Activated naive CD4-positive, alpha-beta T cell treated with anti-CD3 and anti-CD28 coated beads for 36 hours (primary cell): ENCODE measurements around the gene ZNF541. TPM values are rescaled to one million over a fixed set of nuclear protein-coding genes. Genes with fewer than 3 reads are reported as not detected.

Source experiments
- CTCF ChIA-PET: fragments of 350-600 bp; sonication (Branson Sonifier 250); formaldehyde crosslinking; loops from one replicate; lab custom pipeline; 2021; ENCODE audit warnings: antibody characterized with exemption; lab: Charles Lee
- DNase-seq: peaks from one replicate; pipeline ENCODE4 v3.0.0-alpha.2; 2020
- H3K27ac Mint-ChIP-seq: one replicate; pipeline ENCODE4 v1.8.0; 2021; ENCODE audit warnings: mild to moderate bottlenecking, mixed read lengths
- H3K27me3 Mint-ChIP-seq: one replicate; pipeline ENCODE4 v1.8.0; 2021; ENCODE audit warnings: low read depth, mixed read lengths
- H3K36me3 Mint-ChIP-seq: one replicate; pipeline ENCODE4 v1.8.0; 2021; ENCODE audit warnings: low read depth, mixed read lengths
- H3K4me1 Mint-ChIP-seq: one replicate; pipeline ENCODE4 v1.8.0; 2021; ENCODE audit warnings: low read depth, mixed read lengths
- H3K4me3 Mint-ChIP-seq: one replicate; pipeline ENCODE4 v1.8.0; 2021; ENCODE audit warnings: mild to moderate bottlenecking, moderate library complexity, mixed read lengths
- H3K9me3 Mint-ChIP-seq: one replicate; pipeline ENCODE4 v1.8.0; 2021; ENCODE audit warnings: mixed read lengths
- intact Hi-C: fragments of 100-400 bp; cut with micrococcal nuclease; formaldehyde crosslinking; loops from one replicate; pipeline ENCODE4 v1.15.1; 2023
- total RNA-seq, 2 experiments: library from RNA; stranded (reverse); gene quantifications; one replicate each; pipeline ENCODE4 v1.2.3, GENCODE V29; 2021

The ZNF541 gene
- total RNA-seq, 2 experiments from 2014 or later: 0.33 to 0.44 TPM

GRCh38 chr19:47537493-47537892 lies 35.5 kb downstream of the ZNF541 start:
- intact Hi-C loops: no loop called here
- Mint-ChIP-seq H3K9me3 (no peaks in the 10 kb centered on the region), H3K4me1 (peaks cover 13% of the 10 kb centered on the region), H3K27me3 (no peaks in the 10 kb centered on the region), H3K4me3 (no peak overlapping the region), H3K27ac (no peak overlapping the region), H3K36me3 (no peaks in the 10 kb centered on the region)
- no peak for DNase-seq
- CTCF ChIA-PET: no interaction called here

GRCh38 chr19:47534628-47535027 lies 38.3 kb downstream of the ZNF541 start:
- intact Hi-C loops: no loop called here
- Mint-ChIP-seq H3K36me3 (no peaks in the 10 kb centered on the region), H3K4me1 (no peaks in the 10 kb centered on the region), H3K9me3 (no peaks in the 10 kb centered on the region), H3K4me3 (no peak overlapping the region), H3K27ac (no peak overlapping the region), H3K27me3 (no peaks in the 10 kb centered on the region)
- CTCF ChIA-PET: interaction anchor here (1.2 kb wide), 1 partner anchor 107 kb away, joined by 3 read pairs; no protein-coding TSS in a partner anchor
- DNase-seq: no peak

GRCh38 chr19:47531640-47532387 lies 41.1 kb downstream of the ZNF541 start:
- Mint-ChIP-seq H3K36me3 (no peaks in the 10 kb centered on the region), H3K27ac (no peak overlapping the region), H3K4me1 (no peaks in the 10 kb centered on the region), H3K27me3 (no peaks in the 10 kb centered on the region), H3K9me3 (no peaks in the 10 kb centered on the region), H3K4me3 (no peak overlapping the region)
- DNase-seq: no peak
- intact Hi-C loops: no loop called here
- CTCF ChIA-PET: interaction anchor here (0.8 kb wide), 1 partner anchor 10 kb away, joined by 5 read pairs; no protein-coding TSS in a partner anchor

GRCh38 chr19:47529018-47529742 lies 43.8 kb downstream of the ZNF541 start:
- no peaks in the 10 kb centered on the region for H3K4me1 Mint-ChIP-seq

GRCh38 chr19:47526798-47527197 lies 46.1 kb downstream of the ZNF541 start:
- no peak overlapping the region for H3K27ac Mint-ChIP-seq
- intact Hi-C loops: no loop called here

More at GRCh38 chr19:47529018-47529742, 43.8 kb downstream of the ZNF541 start:
- CTCF ChIA-PET: interaction anchor here (0.6 kb wide), 1 partner anchor 78 kb away, joined by 6 read pairs; no protein-coding TSS in a partner anchor
- DNase-seq: no peak
- no peak overlapping the region for H3K4me3 Mint-ChIP-seq
- H3K36me3 Mint-ChIP-seq: no peaks in the 10 kb centered on the region
- intact Hi-C loops: no loop called here
- no peaks in the 10 kb centered on the region for H3K27me3 Mint-ChIP-seq
- H3K9me3 Mint-ChIP-seq: no peaks in the 10 kb centered on the region
- no peak overlapping the region for H3K27ac Mint-ChIP-seq

GRCh38 chr19:47523473-47523872 lies 49.5 kb downstream of the ZNF541 start:
- no peaks in the 10 kb centered on the region for H3K9me3 Mint-ChIP-seq
- intact Hi-C loops: no loop called here
- H3K4me3 Mint-ChIP-seq: no peak overlapping the region
- no peak overlapping the region for H3K27ac Mint-ChIP-seq
- H3K36me3 Mint-ChIP-seq: no peaks in the 10 kb centered on the region
- no peaks in the 10 kb centered on the region for H3K27me3 Mint-ChIP-seq
- DNase-seq: no peak
- CTCF ChIA-PET: interaction anchor here (1.3 kb wide), 1 partner anchor 7 kb away, joined by 7 read pairs; no protein-coding TSS in a partner anchor
- peaks cover 18% of the 10 kb centered on the region for H3K4me1 Mint-ChIP-seq

More at GRCh38 chr19:47526798-47527197, 46.1 kb downstream of the ZNF541 start:
- H3K27me3 Mint-ChIP-seq: no peaks in the 10 kb centered on the region
- peaks cover 4% of the 10 kb centered on the region for H3K4me1 Mint-ChIP-seq
- no peak for DNase-seq
- H3K36me3 Mint-ChIP-seq: no peaks in the 10 kb centered on the region
- H3K4me3 Mint-ChIP-seq: no peak overlapping the region
- H3K9me3 Mint-ChIP-seq: no peaks in the 10 kb centered on the region
- CTCF ChIA-PET: no interaction called here

Other genes starting within 250 kb of the ZNF541 start
- not detected for gene C5AR2, start 241.0 kb downstream of the ZNF541 start, total RNA-seq
- 10 to 100 TPM; 11.2 to 11.6 TPM for gene DHX34, start 223.8 kb downstream of the ZNF541 start, total RNA-seq
- not detected for gene MEIS3, start 153.6 kb downstream of the ZNF541 start, total RNA-seq
- gene SLC8A2, start 101.3 kb downstream of the ZNF541 start, total RNA-seq: not detected
- gene KPTN, start 88.9 kb downstream of the ZNF541 start, total RNA-seq: 10 to 100 TPM; 14.2 to 15.5 TPM
- gene NAPA, start 58.1 kb downstream of the ZNF541 start, total RNA-seq: 10 to 100 TPM; 72.5 to 75.1 TPM
- 10 to 100 TPM; 11.2 to 12.5 TPM for gene BICRA, start 36.0 kb upstream of the ZNF541 start, total RNA-seq
- under 1 TPM; 0.27 to 0.41 TPM for gene EHD2, start 140.3 kb upstream of the ZNF541 start, total RNA-seq
- 100 to 1,000 TPM; 274 to 300 TPM for gene NOP53, start 172.4 kb upstream of the ZNF541 start, total RNA-seq
- gene SELENOW, start 205.6 kb upstream of the ZNF541 start, total RNA-seq: 100 to 1,000 TPM; 146 to 149 TPM
- gene TPRX1, start 231.4 kb upstream of the ZNF541 start, total RNA-seq: not detected
- gene CRX, start 248.8 kb upstream of the ZNF541 start, total RNA-seq: not detected